ENCODE measurements around the gene PALLD. TPM values are rescaled to one million over a fixed set of nuclear protein-coding genes. Genes with fewer than 3 reads are reported as not detected.
"Not testable (repeated sequence)": the region's sequence is repeated elsewhere in the genome, so short reads cannot be mapped to it uniquely, and the experiment has no call there.

The PALLD gene
- total RNA-seq, 1 donor from 2014 or later = 121 TPM

- no peak for DNase-seq
Observed at GRCh38 chr4:168491563-168491962, 5.3 kb upstream of the PALLD start.

GRCh38 chr4:168498251-168498650 lies 1.4 kb downstream of the PALLD start:
- DNase-seq = no peak

- no peak for DNase-seq
Observed at GRCh38 chr4:168499241-168499640, 2.4 kb downstream of the PALLD start.

- DNase-seq = no peak
Observed at GRCh38 chr4:168501407-168501806, 4.6 kb downstream of the PALLD start.

- DNase-seq = peak; percentile 24
Observed at GRCh38 chr4:168502861-168503260, 6.0 kb downstream of the PALLD start.

- no peak for DNase-seq
Observed at GRCh38 chr4:168503652-168504362, 7.0 kb downstream of the PALLD start.

- no peak for DNase-seq
Observed at GRCh38 chr4:168504526-168504925, 7.7 kb downstream of the PALLD start.

GRCh38 chr4:168506014-168506413 lies 9.2 kb downstream of the PALLD start:
- DNase-seq = no peak

GRCh38 chr4:168507178-168507815 lies 10.4 kb downstream of the PALLD start:
- no peak for DNase-seq

GRCh38 chr4:168508683-168509082 lies 11.8 kb downstream of the PALLD start:
- DNase-seq = no peak

GRCh38 chr4:168509786-168510185 lies 12.9 kb downstream of the PALLD start:
- no peak for DNase-seq

GRCh38 chr4:168511780-168512489 lies 15.1 kb downstream of the PALLD start:
- DNase-seq = no peak

- not testable (repeated sequence) for DNase-seq
Observed at GRCh38 chr4:168513826-168514225, 17.0 kb downstream of the PALLD start.

- DNase-seq = no peak
Observed at GRCh38 chr4:168514249-168514852, 17.5 kb downstream of the PALLD start.

GRCh38 chr4:168515222-168516011 lies 18.6 kb downstream of the PALLD start:
- no peak for DNase-seq

- no peak for DNase-seq
Observed at GRCh38 chr4:168516841-168517240, 20.0 kb downstream of the PALLD start.

GRCh38 chr4:168519576-168519975 lies 22.7 kb downstream of the PALLD start:
- no peak for DNase-seq

- DNase-seq = no peak
Observed at GRCh38 chr4:168521721-168522120, 24.9 kb downstream of the PALLD start.

GRCh38 chr4:168522356-168522755 lies 25.5 kb downstream of the PALLD start:
- no peak for DNase-seq

- no peak for DNase-seq
Observed at GRCh38 chr4:168522829-168523489, 26.1 kb downstream of the PALLD start.

GRCh38 chr4:168524006-168524405 lies 27.2 kb downstream of the PALLD start:
- no peak for DNase-seq

- no peak for DNase-seq
Observed at GRCh38 chr4:168524897-168525296, 28.0 kb downstream of the PALLD start.

Data from skin of body (tissue), 2 donors.